GM19240 (cell line): ENCODE measurements around the gene MYO1E.

Source experiments
- DNase-seq: peaks from one replicate; pipeline ENCODE4 v3.0.0; 2011; ENCODE audit warnings: low spot score; ENCODE audit not compliant: insufficient read length

MYO1E gene

DNA sequence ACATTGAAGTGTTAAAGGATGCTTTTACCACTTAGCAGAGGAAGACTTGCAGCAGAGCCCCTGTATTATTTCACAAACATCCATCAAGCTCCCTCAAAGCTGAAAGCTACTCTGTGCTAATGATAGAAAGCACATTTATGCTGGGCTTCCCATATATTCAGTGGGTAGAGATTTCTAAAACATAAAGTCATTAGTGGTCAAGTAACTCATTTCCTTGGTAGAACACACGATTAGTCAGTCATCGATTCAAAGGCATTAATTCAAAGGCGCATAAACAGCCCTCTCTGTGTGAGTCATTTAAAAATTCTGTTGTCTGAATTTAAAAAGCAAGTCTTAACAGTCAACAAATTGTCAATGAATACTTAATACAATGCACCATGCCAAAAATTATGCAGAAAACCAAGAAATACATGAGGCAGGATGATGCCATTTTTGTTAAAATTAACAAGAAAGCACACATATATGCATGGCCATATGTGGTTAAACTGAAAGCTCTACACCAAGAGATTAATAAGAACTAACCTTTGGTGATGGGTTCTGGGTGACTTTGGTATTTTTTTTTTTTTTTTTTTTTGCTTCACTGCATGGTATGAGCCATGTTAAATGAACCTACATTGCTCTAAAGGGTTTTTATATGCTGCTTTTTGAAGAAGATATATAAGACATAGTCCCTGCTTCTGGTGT lies 104.4 kb downstream of the MYO1E start:
- no peak for DNase-seq

DNA sequence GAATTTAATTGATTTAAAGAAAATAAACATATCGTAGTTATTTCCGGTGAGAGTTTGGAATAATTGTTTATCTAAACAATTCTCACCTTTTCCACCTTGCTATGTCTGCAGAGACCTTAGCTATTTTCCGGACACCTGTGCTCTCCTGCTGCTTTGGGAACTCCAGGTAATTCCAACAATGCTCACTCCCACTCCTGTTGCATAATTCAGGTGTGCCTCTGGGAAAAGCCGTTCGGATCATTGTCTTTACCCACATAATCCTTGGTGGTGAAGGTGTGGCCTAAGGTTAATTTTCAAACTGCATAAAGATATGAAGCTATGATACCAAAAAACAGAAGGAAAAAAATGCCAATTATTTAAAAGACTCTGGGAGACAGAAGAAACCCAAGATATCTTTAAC lies 106.6 kb downstream of the MYO1E start:
- DNase-seq: no peak

DNA sequence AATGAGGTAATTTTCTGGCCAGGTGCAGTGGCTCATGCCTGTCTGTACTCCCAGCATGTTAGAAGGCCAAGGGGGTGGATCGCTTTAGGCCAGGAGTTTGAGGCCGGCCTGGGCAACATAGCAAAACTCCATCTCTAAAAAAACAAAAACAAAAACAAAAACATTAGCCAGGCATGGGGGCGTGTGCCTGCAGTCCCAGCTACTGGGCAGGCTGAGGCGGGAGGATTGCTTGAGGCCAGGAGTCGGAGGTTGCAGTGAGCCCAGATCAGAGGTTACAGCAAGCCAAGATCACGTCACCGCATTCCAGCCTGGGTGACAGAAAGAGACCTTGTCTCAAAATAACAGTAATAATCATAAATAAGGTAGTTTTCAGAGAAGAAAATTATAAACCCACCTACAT lies 110.4 kb downstream of the MYO1E start:
- DNase-seq: no peak

DNA sequence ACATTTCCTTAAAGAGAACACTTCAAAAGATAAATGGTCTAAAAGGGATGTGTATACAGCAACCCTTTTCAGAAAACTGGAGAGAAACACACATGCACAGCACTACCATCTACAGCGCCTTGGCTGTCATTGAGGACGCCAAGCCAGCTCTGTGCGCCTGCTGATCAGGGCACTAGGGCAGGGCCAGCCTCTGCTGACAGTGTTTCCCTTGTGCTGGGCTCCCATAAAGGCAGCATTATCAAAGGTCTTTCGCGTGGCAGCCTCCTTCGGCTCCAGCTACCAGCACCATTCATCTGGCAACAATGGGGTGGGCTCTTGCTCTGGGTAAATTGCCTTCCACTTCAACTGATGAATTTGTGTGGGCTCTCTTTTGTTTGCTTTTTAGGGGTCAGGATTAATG lies 112.6 kb downstream of the MYO1E start:
- no peak for DNase-seq

DNA sequence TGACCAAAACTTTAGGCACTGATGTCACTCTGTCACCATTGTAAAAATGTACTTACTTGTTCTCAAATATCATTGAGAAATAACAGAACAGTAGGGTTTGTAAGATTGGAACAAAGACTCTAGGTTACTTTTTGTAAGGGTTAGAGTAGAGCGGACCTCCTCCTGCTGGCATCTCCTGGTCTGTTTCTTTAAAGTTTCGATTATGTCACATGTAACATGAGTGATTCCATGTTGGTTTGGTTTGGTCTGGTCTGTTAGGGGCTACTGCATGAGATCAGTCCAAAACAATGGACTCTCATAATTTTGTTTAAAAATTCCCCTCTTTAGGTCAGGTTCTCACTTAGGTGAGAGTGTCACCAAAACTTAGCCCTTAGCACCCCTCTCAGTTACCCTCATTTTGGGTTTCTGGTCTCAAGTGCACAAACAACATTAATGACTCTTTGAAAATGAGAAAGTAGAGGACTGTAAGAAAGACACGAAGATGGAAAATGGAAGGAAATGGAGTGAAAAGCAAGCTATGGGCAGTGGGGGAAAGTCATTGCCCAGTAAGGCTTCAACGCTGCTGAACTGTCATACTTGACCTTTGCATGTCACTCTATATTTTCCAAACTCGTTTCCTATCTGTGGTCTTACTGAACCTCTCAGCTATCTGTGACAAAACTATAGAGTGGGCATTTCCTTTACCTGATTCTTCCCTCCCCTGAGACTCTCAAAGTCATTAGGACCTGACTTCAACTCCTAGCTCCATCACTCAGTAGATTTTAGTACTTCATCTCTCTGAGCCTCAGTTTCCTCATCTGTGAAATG lies 113.3 kb downstream of the MYO1E start:
- DNase-seq: no peak

DNA sequence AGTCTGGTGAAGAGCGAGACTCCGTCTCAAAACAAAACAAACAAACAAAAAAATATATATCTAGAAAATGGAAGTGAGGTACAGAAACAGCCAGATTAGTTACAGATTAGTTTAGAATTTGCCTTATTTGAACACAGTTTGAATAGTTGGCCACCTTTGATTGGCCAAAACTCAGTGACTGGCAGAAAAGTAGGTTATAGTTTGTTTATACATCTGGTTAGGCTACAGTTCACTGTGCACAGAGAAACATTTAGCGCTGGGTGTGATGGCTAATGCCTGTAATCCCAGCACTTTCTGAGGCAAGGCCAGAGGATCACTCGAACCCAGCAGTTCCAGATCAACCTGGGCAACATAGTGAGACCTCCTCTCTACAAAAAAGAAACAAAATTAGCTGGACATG lies 114.4 kb downstream of the MYO1E start:
- no peak for DNase-seq

DNA sequence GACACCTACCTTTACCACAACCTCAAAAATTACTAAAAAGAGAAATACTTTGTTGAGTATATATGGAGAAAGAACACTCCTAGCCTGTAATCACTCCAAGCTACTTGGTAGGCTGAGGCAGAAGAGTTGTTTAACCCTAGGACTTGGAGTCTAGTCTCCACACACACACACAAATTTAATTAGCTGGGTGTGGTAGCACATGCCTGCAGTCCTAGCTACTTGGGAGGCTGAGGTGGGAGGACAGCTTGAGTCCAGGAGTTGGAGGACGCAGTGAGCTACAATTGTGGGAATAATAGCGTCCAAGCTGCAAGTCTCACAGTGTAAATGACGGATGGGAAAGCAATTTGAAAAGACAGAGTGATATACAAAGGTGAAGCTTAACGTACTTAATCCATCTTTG lies 115.5 kb downstream of the MYO1E start:
- no peak for DNase-seq

DNA sequence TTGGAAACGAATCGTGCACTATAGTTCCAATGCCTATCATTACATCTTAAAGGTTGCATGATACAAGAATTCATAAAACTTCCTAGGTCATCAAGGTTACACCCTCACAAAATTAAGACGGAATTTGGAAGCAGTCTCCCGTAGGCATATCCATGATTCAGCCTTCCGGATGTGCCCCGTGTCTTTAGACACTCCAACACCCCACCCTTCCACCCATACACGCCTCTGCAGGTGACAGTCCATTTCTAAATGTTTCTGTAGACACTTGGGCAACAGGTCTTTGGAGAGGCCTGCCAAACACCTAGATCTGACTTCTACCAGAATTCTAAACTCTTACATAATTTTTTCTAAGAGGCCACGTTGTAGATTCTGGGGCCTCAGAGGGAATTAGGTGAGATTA lies 116.2 kb downstream of the MYO1E start:
- no peak for DNase-seq

DNA sequence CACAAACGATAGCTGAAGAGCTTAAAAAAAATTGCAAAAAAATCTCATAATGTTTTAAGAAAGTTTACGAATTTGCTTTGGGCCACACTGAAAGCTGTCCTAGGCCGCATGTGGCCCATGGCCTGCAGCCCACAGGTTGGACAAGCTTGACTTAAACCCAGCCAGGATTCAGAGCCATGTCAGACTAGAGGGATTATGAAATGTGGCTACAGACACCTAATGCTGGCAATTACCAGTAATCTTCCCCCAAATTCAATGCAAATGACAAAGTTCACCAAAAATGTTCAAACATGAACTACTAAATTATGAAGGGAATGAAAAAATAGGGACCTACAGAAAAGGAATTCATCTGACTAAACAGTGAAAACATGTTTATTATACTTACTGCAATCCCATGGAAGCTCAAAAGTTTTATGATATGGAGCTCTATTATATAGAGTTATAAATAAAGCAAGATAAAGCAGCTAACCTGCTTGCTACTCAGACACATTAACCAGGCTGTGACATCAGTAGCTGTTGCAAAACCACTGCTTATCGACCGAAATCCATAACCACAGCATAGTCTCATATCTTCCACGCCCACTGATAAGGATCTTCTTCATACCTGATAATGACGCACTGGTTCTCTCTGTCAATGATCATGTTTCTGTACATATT lies 116.9 kb downstream of the MYO1E start:
- DNase-seq: no peak

DNA sequence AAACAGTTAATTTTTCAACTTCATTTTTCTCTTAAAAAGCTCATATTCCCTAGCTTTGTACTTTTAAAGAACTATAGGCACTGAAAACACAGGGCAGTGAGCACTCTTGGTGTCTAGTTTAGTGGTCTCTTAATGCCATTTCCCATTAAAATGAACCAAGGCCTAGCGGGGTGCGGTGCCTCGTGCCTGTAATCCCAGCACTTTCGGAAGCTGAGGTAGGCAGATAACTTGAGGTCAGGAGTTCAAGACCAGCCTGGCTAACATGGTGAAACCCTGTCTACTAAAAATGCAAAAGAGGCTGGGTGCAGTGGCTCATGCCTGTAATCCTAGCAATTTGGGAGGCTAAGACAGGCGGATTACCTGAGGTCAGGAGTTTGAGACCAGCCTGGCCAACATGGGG lies 120.5 kb downstream of the MYO1E start:
- DNase-seq: no peak

DNA sequence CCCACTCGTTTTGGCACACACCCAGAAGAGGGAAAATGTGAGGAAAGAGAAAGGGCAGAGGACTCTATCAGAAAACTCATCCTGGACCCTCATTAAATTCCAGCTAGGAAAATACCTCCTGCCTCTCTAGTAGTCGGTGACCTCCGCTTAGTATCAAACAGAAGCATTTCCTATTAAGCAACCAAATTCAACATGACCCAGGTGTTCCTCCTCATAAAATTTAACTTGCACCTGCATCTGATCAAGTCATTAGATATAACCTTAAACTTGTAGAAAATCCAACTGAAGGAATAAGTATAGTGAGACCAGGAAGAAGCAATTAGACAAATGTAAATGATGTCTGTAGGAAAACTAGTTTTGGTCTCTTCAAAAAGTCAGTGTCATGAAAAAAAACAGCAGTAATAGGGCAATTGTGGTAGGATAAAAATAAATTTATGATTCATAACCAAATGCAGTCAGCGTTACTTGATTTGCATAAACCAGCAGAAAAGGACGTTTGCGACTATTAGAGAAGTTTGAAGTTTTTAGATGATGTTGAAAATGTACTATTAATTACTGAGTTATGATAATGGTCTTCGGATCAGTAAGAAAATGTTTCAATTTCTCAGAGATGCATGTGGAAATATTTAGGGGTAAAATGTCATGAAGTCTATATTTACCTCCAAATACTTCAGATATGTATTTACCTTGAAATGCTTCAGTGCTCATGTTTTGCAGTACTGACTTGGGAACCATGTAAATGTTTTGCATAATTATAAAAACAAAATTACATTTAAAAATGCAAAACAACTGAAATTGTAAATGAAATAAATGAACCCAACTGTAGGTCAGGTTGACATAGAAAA lies 121.4 kb downstream of the MYO1E start:
- DNase-seq: no peak

DNA sequence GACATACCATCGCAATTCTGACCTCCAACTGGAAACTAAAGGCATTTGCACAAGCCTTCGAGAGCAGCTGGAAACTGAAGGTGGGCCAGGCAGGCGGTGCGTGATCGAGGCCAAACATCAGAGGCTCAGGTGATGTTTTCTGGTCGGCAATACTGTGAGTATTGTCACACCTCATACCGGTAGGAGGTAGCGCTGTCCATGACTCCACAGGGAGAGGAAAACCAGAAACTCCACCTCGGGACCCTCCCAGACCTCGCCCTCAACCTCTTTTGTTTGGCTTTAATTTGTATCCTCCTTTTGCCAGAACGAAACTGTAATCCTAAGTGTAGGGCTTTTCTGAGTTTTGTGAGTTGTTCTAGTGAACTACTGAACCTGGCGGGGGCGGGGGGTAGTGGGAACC lies 122.4 kb downstream of the MYO1E start:
- DNase-seq: no peak

DNA sequence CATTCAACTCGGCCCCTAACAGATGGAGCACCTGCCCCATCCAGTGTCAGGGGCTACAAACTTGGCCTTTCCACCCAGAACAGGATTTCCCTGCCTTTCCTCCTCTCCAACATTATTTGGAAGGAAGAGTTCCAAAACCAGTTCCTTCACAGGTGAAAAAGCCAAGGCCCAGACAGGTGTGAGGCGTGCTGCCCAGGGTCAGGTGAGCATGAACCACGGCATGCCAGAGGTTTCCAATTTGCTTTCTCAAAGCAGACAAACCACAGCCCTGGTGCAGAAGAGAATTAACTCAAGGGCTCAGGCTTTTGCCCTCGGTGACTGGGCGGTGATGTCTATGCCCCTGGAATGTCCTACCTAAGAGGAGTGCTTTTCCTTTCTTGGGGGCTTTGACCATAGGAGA lies 122.9 kb downstream of the MYO1E start:
- DNase-seq: no peak

DNA sequence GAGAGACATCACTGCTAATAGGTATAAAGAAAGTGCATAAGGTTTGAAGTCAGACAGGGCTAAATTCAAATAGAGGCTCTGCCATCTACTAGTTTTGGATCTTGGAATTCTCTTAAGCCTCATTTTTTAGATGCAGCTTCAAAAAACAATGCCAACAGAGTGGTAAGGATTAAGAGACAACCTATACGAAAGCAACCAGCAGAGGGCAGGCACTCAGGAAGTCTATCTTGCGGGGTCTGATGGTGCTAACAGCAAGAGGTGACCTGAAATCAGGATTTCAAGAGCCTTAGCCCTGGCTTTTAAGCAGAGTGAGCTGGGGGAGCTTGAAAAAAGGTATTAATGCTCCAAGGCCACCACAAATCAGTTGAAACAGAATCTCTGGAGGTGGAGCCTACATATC lies 125.3 kb downstream of the MYO1E start:
- no peak for DNase-seq

DNA sequence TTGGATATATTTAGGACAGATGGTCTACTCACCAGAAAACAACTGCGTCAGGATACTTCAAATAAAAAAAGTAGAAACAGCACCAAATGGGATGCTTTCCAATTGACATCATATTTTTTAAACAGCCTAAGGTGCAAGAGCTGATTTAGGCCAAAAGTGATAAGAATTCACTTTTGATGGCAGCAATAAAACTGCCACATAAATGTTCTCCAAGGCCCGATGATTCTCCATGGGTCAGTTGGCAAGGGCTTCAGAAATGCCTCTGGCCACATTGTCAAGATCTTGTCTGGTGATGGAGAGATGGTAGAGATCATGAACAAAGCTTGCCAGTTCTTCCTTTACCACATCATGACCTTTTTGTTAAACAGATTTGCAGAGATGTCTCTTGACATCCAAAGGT lies 127.1 kb downstream of the MYO1E start:
- DNase-seq: no peak

DNA sequence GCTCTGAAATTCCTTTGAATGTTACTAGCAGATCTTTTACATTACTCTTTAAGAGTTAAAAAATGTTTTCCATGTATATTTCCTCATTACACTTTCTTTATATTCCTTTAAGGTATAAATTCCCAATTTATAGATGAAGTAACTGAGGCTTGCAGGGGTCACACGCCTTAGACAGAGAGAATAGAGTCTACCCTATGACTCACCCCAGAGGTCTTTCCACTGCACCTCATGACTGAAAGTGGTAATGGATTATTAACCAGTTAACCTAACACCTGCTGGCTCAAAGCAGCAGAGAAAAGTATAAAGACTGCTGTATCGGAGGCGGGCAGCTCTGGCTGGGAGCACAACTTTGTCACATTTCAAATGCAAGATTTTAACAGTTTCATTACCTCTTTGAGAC lies 128.3 kb downstream of the MYO1E start:
- no peak for DNase-seq

DNA sequence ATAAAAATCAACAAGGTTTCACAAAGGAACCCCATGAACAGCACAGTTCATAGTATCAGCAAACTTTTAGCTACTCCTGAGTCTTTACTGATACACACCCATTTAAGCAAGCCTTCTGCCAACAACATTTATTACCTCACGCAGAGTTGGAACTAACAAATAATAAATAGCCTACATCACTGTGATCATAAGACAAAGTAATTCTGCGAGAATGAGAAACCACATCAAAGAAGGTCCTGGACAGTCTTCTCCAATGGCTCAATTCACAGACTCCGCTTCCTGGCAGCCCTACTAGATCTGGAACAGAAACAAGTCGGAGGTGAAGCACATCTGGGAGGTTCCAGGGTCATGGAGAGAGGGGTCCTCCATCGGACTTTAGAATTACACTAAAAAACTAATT lies 129.0 kb downstream of the MYO1E start:
- DNase-seq: no peak

DNA sequence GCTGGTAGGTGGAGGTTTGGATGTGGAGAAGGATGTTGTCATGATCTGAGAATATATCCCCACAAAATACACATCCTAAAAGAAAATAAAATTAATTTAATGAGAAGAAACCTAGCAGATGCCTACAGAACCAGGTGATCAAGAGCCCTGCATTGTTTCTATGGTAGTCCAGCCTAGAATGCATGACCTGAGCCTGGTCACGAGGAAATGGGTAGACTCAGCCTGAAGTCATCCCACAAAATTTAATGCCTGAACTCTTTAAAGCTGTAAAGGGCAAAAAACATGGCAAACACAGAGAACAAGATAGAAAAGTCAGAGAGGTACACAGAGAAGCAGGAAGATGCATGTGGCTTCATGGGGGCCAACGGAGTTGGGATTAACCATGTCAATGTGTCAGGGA lies 130.0 kb downstream of the MYO1E start:
- DNase-seq: no peak

DNA sequence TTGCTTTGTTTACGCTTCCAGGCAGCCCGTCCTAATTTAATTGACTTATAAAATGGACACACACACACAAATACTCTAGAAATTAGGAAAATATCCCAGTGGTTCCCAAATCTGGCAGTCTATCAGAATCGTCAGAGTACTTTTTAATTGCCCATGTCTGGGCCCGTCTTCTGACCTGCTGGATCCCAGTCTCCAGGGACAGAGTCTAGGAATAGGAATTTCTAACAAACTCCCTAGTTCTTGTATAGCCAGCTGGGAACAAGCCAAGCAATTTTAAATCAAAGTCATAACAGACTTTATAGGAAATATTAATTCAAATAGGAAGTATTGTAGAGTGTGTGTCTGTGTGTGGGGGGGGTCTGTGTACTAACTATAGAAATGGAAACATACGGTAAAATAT lies 132.6 kb downstream of the MYO1E start:
- DNase-seq: no peak

DNA sequence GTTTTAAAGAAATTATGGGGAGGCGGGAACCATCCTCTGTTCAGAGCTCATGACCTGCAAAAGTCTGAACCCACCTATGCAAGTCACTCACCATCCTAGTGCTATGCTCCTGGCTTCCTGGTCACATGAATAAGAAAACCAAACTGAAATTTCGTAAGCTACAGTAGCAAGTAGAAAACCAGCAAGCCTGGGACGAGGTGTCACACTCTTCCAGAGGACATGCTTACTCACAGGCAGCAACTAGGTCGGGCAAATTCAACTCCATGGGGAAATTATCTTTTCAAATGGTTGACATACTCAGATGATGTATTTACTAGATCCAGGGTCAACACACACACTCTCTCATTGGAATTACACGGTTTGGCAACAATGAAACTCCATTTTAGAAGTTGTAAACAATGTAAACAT lies 134.7 kb downstream of the MYO1E start:
- no peak for DNase-seq

DNA sequence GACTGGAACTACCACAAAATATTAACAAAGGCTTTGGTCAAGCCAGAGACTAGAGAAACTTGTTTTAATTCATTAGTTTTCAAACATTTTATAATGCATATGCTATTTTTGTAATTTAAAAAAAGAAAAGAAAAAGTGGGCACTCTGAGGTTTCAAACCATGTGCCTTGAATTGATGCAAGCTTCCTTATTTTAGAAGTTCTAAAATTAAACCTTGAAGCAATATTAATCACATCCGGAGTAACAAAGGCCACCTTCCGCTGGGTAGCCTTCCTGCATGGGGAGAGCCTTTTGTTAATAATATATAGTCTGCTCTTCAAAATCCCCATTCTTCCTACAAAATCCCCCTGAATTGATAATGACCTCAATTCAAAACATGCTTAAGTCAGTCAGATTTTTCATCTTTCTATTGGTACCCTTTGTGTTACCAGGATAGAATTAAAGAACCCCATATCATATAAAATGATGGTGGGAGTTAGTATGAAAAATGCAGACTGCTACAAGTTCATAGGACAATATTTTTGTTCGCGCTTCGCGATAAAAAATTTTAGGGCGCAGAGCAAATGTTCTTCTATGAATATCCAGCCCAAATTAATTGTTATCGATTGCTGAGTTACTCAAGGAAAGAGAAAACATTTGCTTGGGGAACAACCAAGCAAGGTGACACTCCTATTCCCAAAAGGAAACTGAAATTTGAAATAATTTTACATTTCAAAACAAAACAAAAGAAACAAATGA lies 135.4 kb downstream of the MYO1E start:
- DNase-seq: no peak
